Retinal pigment epithelial cell (primary cell): ENCODE data around the gene NPEPL1.
"Not testable (repeated sequence)": the region's sequence is repeated elsewhere in the genome, so short reads cannot be mapped to it uniquely, and the experiment has no call there.

Experiments used
- DNase-seq: peaks from one replicate; pipeline ENCODE4 v3.0.0-alpha.2; 2010; ENCODE audit warnings: low read depth
- H3K4me3 ChIP-seq: 2 replicates; pipeline ENCODE4 v1.5.1; 2011; ENCODE audit warnings: mild to moderate bottlenecking, low read length, control low read depth, moderate library complexity
- CTCF ChIP-seq: conservative IDR thresholded peaks from 2 replicates; pipeline ENCODE4 v1.5.1; 2011; ENCODE audit warnings: low read depth, low read length, control low read depth, inconsistent platforms

The NPEPL1 gene

GRCh38 chr20:58719971-58720371, 27.4 kb downstream of the NPEPL1 start:
- no peak overlapping the region for H3K4me3 ChIP-seq
- no peak for DNase-seq
- TF ChIP-seq CTCF, result no peak

- TF ChIP-seq CTCF, result no peak
- DNase-seq, result no peak
Observed at GRCh38 chr20:58720890-58721289, 28.3 kb downstream of the NPEPL1 start.

GRCh38 chr20:58721951-58722778, 29.6 kb downstream of the NPEPL1 start:
- no peak for TF ChIP-seq CTCF
- no peak for DNase-seq

More at GRCh38 chr20:58720890-58721289, 28.3 kb downstream of the NPEPL1 start:
- H3K4me3 ChIP-seq, result no peak overlapping the region

GRCh38 chr20:58722877-58723627, 30.5 kb downstream of the NPEPL1 start:
- no peak for TF ChIP-seq CTCF
- DNase-seq, result no peak
- no peak overlapping the region for H3K4me3 ChIP-seq

More at GRCh38 chr20:58721951-58722778, 29.6 kb downstream of the NPEPL1 start:
- H3K4me3 ChIP-seq, result no peak overlapping the region

GRCh38 chr20:58723628-58723984, 31.0 kb downstream of the NPEPL1 start:
- no peak for TF ChIP-seq CTCF
- no peak overlapping the region for H3K4me3 ChIP-seq
- DNase-seq, result no peak

GRCh38 chr20:58726156-58726555, 33.6 kb downstream of the NPEPL1 start:
- H3K4me3 ChIP-seq, DNase-seq: not testable (repeated sequence)

GRCh38 chr20:58731192-58731591, 38.6 kb downstream of the NPEPL1 start:
- H3K4me3 ChIP-seq, result no peak overlapping the region
- no peak for TF ChIP-seq CTCF
- no peak for DNase-seq
